HUDEP-2 (cell line): ENCODE data around the gene NR2F2.

Experiments used
- DNase-seq, 76 experiments: peaks; one replicate each; lab custom pipeline; 2025; ENCODE audit not compliant: unreplicated experiment in 76 of 76; lab: John Stamatoyannopoulos, UW

The NR2F2 gene

GRCh38 chr15:96352604-96353405, 22.3 kb downstream of the NR2F2 start:
- DNase-seq: no peak

- DNase-seq: no peak
Observed at GRCh38 chr15:96353416-96353929, 23.0 kb downstream of the NR2F2 start.

GRCh38 chr15:96353930-96354730, 23.6 kb downstream of the NR2F2 start:
- no peak for DNase-seq

GRCh38 chr15:96354731-96355567, 24.4 kb downstream of the NR2F2 start:
- DNase-seq: no peak

- DNase-seq: no peak
Observed at GRCh38 chr15:96355568-96356187, 25.2 kb downstream of the NR2F2 start.

- DNase-seq: peak in 61 of 76 experiments; percentile 2 to 80 (median 53)
Observed at GRCh38 chr15:96356494-96357455, 26.3 kb downstream of the NR2F2 start.

GRCh38 chr15:96358001-96358801, 27.7 kb downstream of the NR2F2 start:
- DNase-seq: peak in 1 of 76 experiments; percentile 4

GRCh38 chr15:96358821-96359615, 28.5 kb downstream of the NR2F2 start:
- no peak for DNase-seq

- no peak for DNase-seq
Observed at GRCh38 chr15:96359616-96360521, 29.4 kb downstream of the NR2F2 start.

- no peak for DNase-seq
Observed at GRCh38 chr15:96360581-96361308, 30.2 kb downstream of the NR2F2 start.

- no peak for DNase-seq
Observed at GRCh38 chr15:96361309-96362010, 31.0 kb downstream of the NR2F2 start.

GRCh38 chr15:96362011-96362754, 31.7 kb downstream of the NR2F2 start:
- DNase-seq: no peak

- DNase-seq: no peak
Observed at GRCh38 chr15:96362755-96363651, 32.5 kb downstream of the NR2F2 start.

GRCh38 chr15:96363707-96364106, 33.2 kb downstream of the NR2F2 start:
- DNase-seq: no peak
